Stimulated activated naive CD8-positive, alpha-beta T cell treated with anti-CD3 and anti-CD28 coated beads, Interleukin-15, Interleukin-2, amounts not matched to agents 100 ng/mL and 50 ng/mL, for 24 hours (primary cell): Measurements from ENCODE around the gene HYAL2.

ENCODE experiments used
- H3K27ac Mint-ChIP-seq: one replicate; pipeline ENCODE4 v1.8.0; 2021; ENCODE audit warnings: mild to moderate bottlenecking, mixed read lengths
- H3K27me3 Mint-ChIP-seq: one replicate; pipeline ENCODE4 v1.8.0; 2021; ENCODE audit warnings: mixed read lengths
- H3K36me3 Mint-ChIP-seq: one replicate; pipeline ENCODE4 v1.8.0; 2021; ENCODE audit warnings: low read depth, mixed read lengths
- H3K4me1 Mint-ChIP-seq: one replicate; pipeline ENCODE4 v1.8.0; 2021; ENCODE audit warnings: low read depth, mixed read lengths
- H3K4me3 Mint-ChIP-seq: one replicate; pipeline ENCODE4 v1.8.0; 2021; ENCODE audit warnings: mild to moderate bottlenecking, mixed read lengths
- H3K9me3 Mint-ChIP-seq: one replicate; pipeline ENCODE4 v1.8.0; 2021; ENCODE audit warnings: mixed read lengths

Gene HYAL2

DNA sequence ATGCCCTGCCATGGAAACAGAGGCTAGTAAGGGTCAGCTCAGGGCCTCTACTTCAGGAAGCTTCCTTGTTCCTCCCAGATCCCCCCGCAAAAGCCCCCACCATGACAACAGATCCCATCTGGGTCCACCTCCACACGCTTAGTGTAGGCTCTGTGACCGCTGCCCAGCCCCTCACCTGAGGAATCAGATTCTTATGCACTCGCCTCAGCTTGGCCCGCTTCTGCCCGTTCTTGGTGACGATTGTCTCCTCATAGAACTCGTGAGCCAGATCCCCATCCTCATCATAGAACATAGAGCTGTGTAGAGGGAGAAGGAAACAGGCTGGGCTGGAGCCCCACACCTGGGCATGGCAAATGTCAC lies 3.6 kb upstream of the HYAL2 start:
- Mint-ChIP-seq H3K27ac (no peak overlapping the region), H3K27me3 (no peaks in the 10 kb centered on the region), H3K9me3 (no peaks in the 10 kb centered on the region), H3K4me3 (peak overlapping the region; percentile 32), H3K36me3 (peaks cover 17% of the 10 kb centered on the region), H3K4me1 (peaks cover 33% of the 10 kb centered on the region)

DNA sequence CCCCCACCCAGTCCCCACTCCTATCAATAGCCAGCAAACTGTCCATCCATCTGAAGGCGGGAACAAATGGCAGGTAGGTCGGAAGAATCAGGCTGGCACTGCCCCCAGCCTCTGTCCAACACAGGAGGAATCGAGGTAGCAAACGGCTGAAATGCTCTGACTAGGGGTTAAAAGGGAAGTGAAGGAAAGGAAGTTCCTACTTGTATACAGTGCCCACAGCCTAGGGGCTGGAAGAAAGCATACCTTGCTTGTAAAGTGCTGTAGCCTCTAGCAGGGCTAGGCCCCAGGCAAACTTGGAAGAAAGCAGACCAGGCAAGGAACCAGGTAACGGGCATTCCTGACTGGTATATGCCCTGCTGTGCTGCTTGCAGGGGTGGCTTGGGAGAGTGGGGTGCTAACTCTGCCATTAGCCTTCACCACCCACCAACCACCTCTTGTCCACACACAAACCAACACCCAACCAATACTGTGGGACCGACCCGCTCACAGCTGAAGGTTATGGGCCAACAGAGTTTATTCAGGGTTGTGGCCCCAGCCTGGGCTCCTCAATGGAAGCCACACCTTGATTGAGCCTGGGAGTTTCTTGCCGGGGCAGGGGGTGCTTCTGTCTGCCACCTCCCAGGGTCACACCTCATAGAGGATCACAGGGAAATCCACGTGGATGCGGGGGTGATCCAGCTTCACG lies 3.1 kb upstream of the HYAL2 start:
- Mint-ChIP-seq H3K27ac (no peak overlapping the region), H3K27me3 (no peaks in the 10 kb centered on the region), H3K36me3 (peaks cover 12% of the 10 kb centered on the region), H3K9me3 (no peaks in the 10 kb centered on the region), H3K4me3 (no peak overlapping the region), H3K4me1 (peaks cover 34% of the 10 kb centered on the region)

DNA sequence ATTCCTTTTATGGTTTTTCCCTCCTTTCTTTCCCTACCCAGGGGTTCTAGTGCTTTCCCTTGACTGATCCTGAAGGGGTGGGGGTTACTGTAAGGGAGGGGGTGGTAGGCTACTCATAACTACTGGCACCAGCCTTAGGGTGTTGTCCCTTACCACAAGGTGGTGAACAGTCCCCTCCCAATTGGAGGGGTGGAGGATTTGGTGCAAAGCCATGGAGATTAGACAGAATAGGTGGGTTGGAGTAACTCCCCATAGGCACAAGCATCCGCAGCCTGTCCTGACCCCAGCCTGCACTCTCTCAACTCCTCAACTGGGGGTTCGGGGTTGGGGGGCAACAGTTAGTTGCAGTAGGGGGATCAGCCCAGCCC lies 2.6 kb upstream of the HYAL2 start:
- Mint-ChIP-seq H3K9me3 (no peaks in the 10 kb centered on the region), H3K4me3 (no peak overlapping the region), H3K27ac (peak overlapping the region; percentile 21), H3K36me3 (peaks cover 8% of the 10 kb centered on the region), H3K4me1 (peaks cover 39% of the 10 kb centered on the region), H3K27me3 (no peaks in the 10 kb centered on the region)

DNA sequence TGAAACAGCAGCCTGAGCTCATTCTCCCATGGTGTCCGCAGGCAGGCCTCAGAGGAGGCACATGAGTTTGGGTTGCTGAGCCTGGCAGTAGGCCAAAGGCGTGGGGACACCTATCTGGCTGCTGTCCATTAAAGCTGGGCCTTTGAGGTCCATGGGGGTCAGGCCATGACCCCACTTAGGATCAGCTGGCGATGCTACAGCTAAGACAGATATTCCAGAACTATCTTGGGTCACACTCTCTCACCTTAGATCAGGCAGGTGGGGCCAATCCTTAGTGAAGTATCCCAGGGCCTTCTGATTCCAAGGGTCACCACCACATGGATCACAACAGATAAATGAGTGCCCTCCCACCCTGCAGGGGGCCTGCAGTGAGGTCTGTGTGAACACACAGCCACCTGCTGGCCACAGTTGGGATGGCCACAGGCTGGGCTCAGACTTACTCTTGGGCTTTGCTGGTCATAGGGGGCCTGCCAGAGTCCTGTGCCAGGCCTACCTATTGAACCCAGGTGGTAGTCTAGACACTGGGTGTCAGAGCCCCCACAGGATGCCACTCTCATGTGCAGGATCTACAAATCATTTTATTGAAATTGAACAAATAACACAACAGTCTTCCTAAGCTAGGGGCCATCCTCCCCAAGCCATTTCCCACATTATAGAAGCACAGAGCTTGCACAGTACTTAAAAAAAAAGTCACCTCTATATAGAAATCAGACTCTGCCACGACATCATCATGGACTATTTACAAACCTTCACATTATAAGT lies 2.0 kb upstream of the HYAL2 start:
- peaks cover 43% of the 10 kb centered on the region for H3K4me1 Mint-ChIP-seq
- H3K27ac Mint-ChIP-seq: peak overlapping the region; percentile 21
- H3K36me3 Mint-ChIP-seq: peaks cover 3% of the 10 kb centered on the region
- no peaks in the 10 kb centered on the region for H3K9me3 Mint-ChIP-seq
- H3K4me3 Mint-ChIP-seq: no peak overlapping the region
- no peaks in the 10 kb centered on the region for H3K27me3 Mint-ChIP-seq

DNA sequence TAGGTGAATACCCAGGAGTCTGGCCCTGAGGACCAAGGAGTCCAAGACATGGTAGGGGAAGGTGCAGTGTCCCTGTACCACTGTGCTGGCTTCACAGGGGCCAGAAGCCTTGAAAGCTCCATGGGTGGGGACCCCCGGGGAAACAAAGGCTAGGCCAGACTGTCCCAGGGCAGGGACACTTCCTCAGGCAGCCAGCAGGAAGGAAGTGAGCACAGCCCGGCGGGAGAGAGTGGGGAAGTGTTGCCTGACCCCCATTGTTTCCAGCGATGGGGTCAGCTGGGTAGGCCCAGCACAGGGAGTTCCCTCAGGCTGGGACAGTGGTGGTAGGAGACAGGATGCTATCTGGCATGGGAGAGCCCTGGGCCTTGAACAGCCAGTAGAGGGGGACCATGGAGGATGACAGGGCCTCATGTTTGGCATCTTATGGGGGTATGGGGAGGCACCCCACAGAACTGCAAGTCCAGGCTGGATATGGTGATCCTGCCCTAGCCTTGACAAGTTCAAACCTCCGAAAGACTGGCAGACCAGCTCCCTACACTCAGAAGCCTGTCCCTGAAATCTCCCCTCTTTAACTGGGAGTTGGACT lies 1.2 kb upstream of the HYAL2 start:
- Mint-ChIP-seq H3K27me3 (no peaks in the 10 kb centered on the region), H3K4me3 (no peak overlapping the region), H3K36me3 (peaks cover 4% of the 10 kb centered on the region), H3K4me1 (peaks cover 48% of the 10 kb centered on the region), H3K27ac (no peak overlapping the region), H3K9me3 (no peaks in the 10 kb centered on the region)

DNA sequence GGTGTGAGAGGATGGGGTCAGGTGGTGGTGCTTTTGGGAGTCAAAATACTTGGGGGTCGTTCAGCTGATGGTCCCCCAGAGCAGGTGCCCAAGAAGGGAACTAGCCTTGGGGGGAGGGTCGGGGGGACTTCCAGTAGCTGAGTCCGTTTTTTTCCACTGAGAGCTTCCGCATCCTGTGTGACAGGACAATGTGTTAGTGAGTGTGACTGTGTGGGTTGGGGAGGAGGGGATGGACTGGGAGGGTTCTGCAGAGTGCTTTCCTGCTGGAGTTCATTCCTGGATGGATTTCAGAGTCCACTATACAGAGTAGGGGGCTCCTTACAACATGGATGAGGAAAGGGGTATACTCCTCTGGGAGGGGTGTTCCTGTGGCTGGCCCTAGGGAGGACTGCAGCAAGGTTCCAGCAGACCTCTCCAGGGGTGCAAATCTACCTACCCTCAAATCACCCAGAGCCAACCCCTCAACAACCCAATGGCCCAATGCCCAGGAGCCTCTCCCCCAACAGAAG lies 601 bp upstream of the HYAL2 start:
- H3K27me3 Mint-ChIP-seq: no peaks in the 10 kb centered on the region
- H3K36me3 Mint-ChIP-seq: peaks cover 8% of the 10 kb centered on the region
- peaks cover 48% of the 10 kb centered on the region for H3K4me1 Mint-ChIP-seq
- no peaks in the 10 kb centered on the region for H3K9me3 Mint-ChIP-seq
- H3K27ac Mint-ChIP-seq: peak overlapping the region; percentile 58
- H3K4me3 Mint-ChIP-seq: no peak overlapping the region

DNA sequence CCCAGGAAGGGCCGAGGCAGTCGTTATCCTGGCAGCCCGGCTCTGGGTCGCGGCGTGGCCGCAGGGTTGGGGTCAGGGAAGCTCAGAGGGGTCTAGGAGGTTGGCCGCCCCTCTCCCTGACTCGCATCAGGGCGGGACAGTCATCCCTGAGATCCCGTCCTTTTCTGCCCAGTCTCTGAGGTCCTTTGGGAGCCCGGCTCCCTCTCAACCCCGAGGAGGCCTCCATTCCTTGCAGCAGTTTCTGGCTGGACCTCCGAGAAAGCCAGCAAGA lies 495 bp downstream of the HYAL2 start:
- Mint-ChIP-seq H3K36me3 (peaks cover 8% of the 10 kb centered on the region), H3K4me1 (peaks cover 43% of the 10 kb centered on the region)

DNA sequence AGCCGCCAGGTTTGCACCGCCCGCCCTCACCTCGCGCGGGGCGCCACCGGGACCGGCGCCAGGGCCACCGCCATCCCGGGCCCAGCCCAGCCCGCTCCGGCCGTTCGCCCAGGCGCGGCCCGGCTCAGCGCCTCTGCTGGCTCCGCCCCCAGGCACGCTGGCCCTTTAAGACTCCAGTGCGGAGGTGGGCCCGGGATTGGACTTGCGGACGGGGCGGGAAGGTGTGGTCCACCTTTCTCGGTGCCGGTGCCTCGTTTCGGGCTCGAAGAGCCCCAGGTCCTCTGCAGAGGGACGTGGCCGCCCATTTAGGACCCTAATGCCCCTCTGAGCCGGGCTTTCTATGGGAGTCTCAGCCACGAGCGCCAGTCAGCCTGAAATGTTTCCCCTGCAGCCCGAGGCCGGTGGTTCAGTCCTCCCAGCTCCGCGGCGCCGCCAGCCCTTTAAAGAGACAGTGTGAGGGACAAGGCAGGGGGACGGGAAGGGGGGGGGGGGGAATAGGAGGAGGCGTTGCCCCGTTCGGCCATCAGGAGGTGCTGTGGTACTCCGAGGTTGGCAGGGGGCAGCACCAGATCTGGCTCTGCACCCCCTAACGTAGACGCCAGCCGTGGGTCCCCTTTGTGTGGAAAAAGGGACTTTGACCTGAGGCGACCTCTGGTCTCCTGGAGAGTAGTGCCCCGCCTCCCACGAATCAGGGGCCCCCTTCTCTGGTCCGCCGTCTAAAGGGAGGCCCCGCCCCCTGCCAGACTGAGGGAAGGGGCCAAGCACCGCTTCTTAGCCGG lies 1.0 kb downstream of the HYAL2 start:
- Mint-ChIP-seq H3K27ac (peak overlapping the region; percentile 93), H3K9me3 (no peaks in the 10 kb centered on the region), H3K4me3 (peak overlapping the region; percentile 91), H3K27me3 (no peaks in the 10 kb centered on the region), H3K4me1 (peaks cover 44% of the 10 kb centered on the region), H3K36me3 (peaks cover 8% of the 10 kb centered on the region)

More for the DNA sequence above, 495 bp downstream of the HYAL2 start:
- Mint-ChIP-seq H3K27ac (no peak overlapping the region), H3K4me3 (no peak overlapping the region), H3K27me3 (no peaks in the 10 kb centered on the region), H3K9me3 (no peaks in the 10 kb centered on the region)

DNA sequence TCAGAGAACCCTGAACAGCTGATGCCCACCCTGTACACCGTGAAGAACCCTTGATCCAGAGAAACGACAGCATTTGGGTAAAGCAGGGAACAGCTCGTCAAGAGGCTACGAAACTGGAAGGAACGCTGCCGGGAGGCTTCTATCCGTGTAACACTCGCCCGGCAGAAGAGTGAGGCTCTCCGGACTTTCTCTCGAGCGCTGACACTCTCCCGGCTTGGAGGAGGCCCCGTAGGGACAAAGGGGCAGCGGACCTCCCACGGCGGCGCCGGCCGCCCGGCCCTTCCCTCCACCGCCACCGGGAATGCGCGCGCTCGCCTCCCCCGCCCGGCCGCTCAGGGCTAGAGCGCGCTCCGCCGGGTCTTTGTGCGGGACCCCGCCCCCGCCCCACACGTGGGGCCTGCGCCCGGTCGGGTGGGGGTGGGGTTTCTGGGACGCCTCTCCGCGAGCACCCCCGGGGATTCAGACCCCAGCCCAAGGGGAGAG lies 1.7 kb downstream of the HYAL2 start:
- H3K27ac Mint-ChIP-seq: peak overlapping the region; percentile 40
- H3K36me3 Mint-ChIP-seq: peaks cover 8% of the 10 kb centered on the region
- peaks cover 44% of the 10 kb centered on the region for H3K4me1 Mint-ChIP-seq
- no peaks in the 10 kb centered on the region for H3K27me3 Mint-ChIP-seq
- H3K4me3 Mint-ChIP-seq: peak overlapping the region; percentile 91
- H3K9me3 Mint-ChIP-seq: no peaks in the 10 kb centered on the region

DNA sequence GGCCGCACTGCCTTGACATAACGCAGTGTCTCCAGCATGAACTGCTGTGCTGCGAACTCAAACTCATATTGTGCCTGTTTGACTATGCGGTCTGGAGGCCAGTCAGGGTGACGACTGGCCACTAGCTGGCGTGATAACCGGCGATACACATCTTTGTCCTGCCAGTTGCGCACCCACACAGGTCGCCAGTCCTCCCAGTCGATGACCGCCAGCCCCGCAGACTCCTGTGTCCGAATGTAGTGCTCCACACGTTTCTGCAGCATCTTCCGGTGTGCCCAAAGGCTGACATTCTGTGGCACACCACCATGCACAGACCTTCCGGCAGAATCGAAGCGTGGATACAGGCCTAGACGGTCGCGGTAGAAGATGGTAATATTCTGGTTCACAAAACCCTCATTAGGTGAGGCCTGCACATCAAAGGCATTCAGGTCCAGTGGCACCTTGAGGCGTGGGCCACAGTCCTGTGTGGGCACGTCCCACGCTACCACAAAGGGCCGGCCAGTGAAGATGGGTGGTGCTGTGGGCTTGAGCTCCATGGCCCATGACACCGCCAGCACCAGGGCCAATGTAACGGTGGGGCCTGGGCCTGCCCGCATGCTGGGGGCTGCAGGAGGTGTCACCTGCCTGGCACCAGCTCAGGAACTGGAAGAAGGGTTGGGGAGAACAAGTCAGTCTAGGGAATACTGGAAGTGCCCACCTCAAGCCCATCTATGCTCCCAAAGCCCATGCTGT lies 2.5 kb downstream of the HYAL2 start:
- no peaks in the 10 kb centered on the region for H3K27me3 Mint-ChIP-seq
- H3K4me1 Mint-ChIP-seq: peaks cover 44% of the 10 kb centered on the region
- peaks cover 8% of the 10 kb centered on the region for H3K36me3 Mint-ChIP-seq
- H3K9me3 Mint-ChIP-seq: no peaks in the 10 kb centered on the region
- no peak overlapping the region for H3K27ac Mint-ChIP-seq
- H3K4me3 Mint-ChIP-seq: peak overlapping the region; percentile 91

DNA sequence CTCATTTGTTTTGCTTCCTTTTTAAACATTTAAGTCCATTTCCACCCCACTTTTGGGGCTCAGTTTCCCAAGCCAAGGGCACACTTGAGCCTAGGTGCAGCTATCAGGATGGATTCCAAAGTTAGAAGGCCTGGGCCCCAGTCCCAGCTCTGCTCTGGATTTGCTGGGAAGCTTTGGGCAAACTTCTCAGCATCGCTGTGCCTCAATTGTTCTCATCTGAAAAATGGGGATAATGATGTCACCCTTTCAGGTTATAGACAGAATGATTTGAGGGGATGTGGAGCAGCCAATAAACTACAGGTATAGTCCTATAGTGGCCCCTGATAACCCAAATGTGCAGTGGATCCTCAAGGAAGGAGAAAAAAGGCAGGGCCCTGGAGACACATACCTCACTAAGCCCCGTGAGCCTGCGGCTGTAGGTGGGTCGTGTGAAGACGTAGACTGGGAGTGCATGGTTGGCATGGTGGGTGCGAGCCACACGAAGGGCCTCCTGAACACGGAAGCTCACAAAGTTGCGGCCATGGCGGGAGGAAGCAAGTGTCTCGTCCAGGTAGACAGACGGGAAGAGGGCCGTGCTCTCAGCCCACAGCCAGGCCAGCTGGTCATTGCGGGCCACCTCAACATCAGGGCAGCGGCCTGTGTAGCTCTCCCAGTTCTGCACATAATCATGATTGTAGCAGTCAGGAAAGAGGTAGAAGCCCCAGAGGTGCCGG lies 3.2 kb downstream of the HYAL2 start:
- peak overlapping the region; percentile 26 for H3K4me3 Mint-ChIP-seq
- H3K27ac Mint-ChIP-seq: no peak overlapping the region
- no peaks in the 10 kb centered on the region for H3K9me3 Mint-ChIP-seq
- H3K27me3 Mint-ChIP-seq: no peaks in the 10 kb centered on the region
- peaks cover 8% of the 10 kb centered on the region for H3K36me3 Mint-ChIP-seq
- H3K4me1 Mint-ChIP-seq: peaks cover 37% of the 10 kb centered on the region

DNA sequence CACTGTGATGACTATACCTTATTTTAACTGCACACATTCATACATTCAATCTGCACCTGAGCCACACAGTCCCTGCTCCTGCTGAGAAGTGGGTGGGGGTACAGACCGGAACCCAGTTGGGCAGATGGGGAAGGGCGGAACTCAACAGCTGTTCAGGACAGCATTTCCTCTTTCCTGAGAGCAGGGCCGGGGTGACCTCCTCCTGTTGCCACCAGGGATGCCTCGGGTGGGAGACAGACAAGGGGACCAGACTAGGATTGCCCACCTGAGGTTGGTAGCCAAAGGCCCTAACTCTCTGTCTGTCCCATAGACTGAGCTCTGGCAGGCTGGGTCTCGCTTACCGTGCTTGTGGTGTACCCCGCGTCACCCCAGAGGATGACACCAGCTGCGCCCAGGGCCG lies 3.9 kb downstream of the HYAL2 start:
- Mint-ChIP-seq H3K4me1 (peaks cover 37% of the 10 kb centered on the region), H3K27ac (no peak overlapping the region), H3K4me3 (no peak overlapping the region), H3K27me3 (no peaks in the 10 kb centered on the region), H3K36me3 (peaks cover 8% of the 10 kb centered on the region), H3K9me3 (no peaks in the 10 kb centered on the region)

DNA sequence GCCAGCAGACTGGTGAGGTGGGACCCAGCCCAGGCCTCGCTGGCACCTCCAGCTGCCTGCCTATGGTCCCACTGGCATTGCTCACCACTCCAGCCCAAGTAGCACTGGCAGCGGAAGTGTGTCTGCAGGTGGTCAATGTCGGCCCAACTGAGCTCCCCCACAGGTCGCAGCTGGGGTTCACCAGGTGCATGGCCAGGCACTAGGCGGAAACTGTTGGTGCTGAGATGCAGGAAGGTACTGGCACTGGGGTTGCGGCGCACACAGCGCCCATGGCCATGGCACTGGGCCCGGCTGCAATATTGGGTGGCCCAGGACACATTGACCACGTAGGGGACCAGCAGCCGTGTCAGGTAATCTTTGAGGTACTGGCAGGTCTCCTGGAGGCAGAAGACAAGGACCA lies 4.4 kb downstream of the HYAL2 start:
- Mint-ChIP-seq H3K4me1 (peaks cover 37% of the 10 kb centered on the region), H3K27ac (no peak overlapping the region), H3K4me3 (no peak overlapping the region), H3K36me3 (peaks cover 8% of the 10 kb centered on the region), H3K9me3 (no peaks in the 10 kb centered on the region), H3K27me3 (no peaks in the 10 kb centered on the region)

DNA sequence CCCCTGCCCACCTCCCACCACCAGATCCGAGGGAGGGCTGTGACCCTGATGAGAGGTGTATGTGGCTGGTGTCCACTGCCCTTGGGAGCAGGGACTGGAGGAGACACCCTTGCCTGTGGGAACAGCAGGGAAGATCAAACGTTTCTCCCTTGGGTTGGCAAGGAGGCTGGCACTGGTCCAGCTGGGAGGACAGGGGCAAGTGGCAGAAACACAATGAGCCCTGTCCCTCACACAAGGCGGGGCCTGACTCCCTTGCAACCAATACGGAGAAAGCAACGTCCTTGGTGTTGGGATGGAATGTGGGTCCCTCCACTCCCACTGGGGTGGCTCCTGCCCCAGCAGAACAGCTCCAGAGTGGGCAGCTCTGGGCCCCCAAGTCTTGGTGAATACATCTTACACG lies 5.2 kb downstream of the HYAL2 start:
- H3K4me3 Mint-ChIP-seq: no peak overlapping the region
- peaks cover 37% of the 10 kb centered on the region for H3K4me1 Mint-ChIP-seq
- H3K36me3 Mint-ChIP-seq: peaks cover 8% of the 10 kb centered on the region
- no peak overlapping the region for H3K27ac Mint-ChIP-seq
- no peaks in the 10 kb centered on the region for H3K9me3 Mint-ChIP-seq
- H3K27me3 Mint-ChIP-seq: no peaks in the 10 kb centered on the region
